Mesothelial cell of epicardium (in vitro differentiated cells): ENCODE data around the gene GCK. TPM values are rescaled to one million over a fixed set of nuclear protein-coding genes. Genes with fewer than 3 reads are reported as not detected.

Experiments
- DNase-seq, 2 experiments: peaks; one replicate each; pipeline ENCODE4 v3.0.0; 2021; ENCODE audit warnings: low spot score in 2 of 2; ENCODE audit not compliant: unreplicated experiment in 2 of 2
- H3K27ac Mint-ChIP-seq: 2 replicates; pipeline ENCODE4 v1.8.0; 2021; ENCODE audit warnings: mixed read lengths
- H3K27me3 Mint-ChIP-seq: 2 replicates; pipeline ENCODE4 v1.8.0; 2021; ENCODE audit warnings: low read depth, mixed read lengths
- H3K36me3 Mint-ChIP-seq: 2 replicates; pipeline ENCODE4 v1.8.0; 2021; ENCODE audit warnings: mixed read lengths
- H3K4me1 Mint-ChIP-seq: 2 replicates; pipeline ENCODE4 v1.8.0; 2021; ENCODE audit warnings: mixed read lengths
- H3K4me3 Mint-ChIP-seq: 2 replicates; pipeline ENCODE4 v1.8.0; 2021; ENCODE audit warnings: mild to moderate bottlenecking, moderate library complexity, mixed read lengths
- H3K9me3 Mint-ChIP-seq: 2 replicates; pipeline ENCODE4 v1.8.0; 2021; ENCODE audit warnings: mixed read lengths
- total RNA-seq: library from RNA; stranded (reverse); gene quantifications from 3 replicates; pipeline ENCODE4 v1.2.1, GENCODE V29; 2021
- TF ChIP-seq, protein P1 (sequence below): fragments of 200-600 bp; sonication (generic); IDR thresholded peaks from one replicate; pipeline ENCODE4 v1.5.0; 2021; ENCODE audit warnings: antibody characterized with exemption; ENCODE audit not compliant: unreplicated experiment

The GCK gene
- total RNA-seq, 1 donor from 2014 or later: 1.5 TPM

DNA sequence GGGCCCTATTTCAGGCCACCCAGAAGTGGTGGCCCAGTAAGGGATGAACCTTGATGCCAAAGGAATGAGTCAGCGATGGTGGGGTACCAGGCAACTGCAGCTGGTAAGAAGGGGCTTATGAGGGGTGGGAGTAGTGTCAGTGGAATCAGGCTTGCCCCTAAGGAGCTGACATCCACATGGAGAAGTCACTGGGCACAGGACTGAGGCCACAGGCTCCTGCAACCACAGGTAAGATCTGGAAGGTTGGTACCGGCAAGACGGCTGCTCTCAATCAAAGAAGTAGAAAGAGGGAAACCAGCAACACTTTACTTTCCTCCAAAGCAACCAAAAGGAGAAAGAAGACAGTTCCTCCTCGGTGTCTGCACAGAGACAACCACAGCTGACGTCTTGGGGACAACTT, 2.5 kb downstream of the GCK start:
- no peak for DNase-seq
- Mint-ChIP-seq H3K36me3 (no peaks in the 10 kb centered on the region), H3K9me3 (peaks cover 11% of the 10 kb centered on the region), H3K27me3 (peaks cover 25% of the 10 kb centered on the region), H3K4me3 (no peak overlapping the region), H3K27ac (no peak overlapping the region), H3K4me1 (no peaks in the 10 kb centered on the region)
- TF ChIP-seq, protein P1, sequence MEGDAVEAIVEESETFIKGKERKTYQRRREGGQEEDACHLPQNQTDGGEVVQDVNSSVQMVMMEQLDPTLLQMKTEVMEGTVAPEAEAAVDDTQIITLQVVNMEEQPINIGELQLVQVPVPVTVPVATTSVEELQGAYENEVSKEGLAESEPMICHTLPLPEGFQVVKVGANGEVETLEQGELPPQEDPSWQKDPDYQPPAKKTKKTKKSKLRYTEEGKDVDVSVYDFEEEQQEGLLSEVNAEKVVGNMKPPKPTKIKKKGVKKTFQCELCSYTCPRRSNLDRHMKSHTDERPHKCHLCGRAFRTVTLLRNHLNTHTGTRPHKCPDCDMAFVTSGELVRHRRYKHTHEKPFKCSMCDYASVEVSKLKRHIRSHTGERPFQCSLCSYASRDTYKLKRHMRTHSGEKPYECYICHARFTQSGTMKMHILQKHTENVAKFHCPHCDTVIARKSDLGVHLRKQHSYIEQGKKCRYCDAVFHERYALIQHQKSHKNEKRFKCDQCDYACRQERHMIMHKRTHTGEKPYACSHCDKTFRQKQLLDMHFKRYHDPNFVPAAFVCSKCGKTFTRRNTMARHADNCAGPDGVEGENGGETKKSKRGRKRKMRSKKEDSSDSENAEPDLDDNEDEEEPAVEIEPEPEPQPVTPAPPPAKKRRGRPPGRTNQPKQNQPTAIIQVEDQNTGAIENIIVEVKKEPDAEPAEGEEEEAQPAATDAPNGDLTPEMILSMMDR: no peak

DNA sequence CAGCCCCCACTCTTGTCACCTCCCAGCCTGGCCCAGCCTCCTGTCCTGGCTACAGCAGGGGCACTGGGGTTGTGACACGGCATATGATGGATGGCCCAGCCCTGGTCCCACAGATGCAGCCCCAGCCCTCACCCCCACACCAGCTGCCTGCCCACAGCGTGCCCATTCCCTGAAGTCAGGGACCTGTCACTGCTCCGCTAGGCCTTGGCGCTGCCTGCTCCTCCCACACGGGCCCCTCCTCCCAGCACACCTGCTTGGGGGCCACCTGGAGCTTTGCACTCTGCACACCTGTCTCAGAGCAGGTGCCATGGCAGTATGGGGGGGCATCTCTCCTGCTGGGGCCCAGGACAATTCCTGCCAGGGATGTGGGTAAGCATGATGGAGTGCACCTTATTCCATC, 3.5 kb downstream of the GCK start:
- Mint-ChIP-seq H3K9me3 (peaks cover 11% of the 10 kb centered on the region), H3K4me3 (no peak overlapping the region), H3K27ac (no peak overlapping the region), H3K27me3 (peaks cover 17% of the 10 kb centered on the region), H3K36me3 (no peaks in the 10 kb centered on the region), H3K4me1 (no peaks in the 10 kb centered on the region)
- DNase-seq: no peak
- TF ChIP-seq, protein P1: no peak

GRCh38 chr7:44184873-44185446, 4.3 kb downstream of the GCK start:
- DNase-seq: no peak
- H3K4me3 Mint-ChIP-seq: no peak overlapping the region
- no peaks in the 10 kb centered on the region for H3K4me1 Mint-ChIP-seq
- H3K27ac Mint-ChIP-seq: no peak overlapping the region
- H3K9me3 Mint-ChIP-seq: peaks cover 11% of the 10 kb centered on the region
- H3K36me3 Mint-ChIP-seq: no peaks in the 10 kb centered on the region
- TF ChIP-seq, protein P1: no peak
- peaks cover 12% of the 10 kb centered on the region for H3K27me3 Mint-ChIP-seq

- Mint-ChIP-seq H3K36me3 (no peaks in the 10 kb centered on the region), H3K27me3 (peaks cover 12% of the 10 kb centered on the region), H3K4me1 (no peaks in the 10 kb centered on the region), H3K9me3 (peaks cover 11% of the 10 kb centered on the region), H3K4me3 (no peak overlapping the region), H3K27ac (no peak overlapping the region)
- DNase-seq: no peak
- TF ChIP-seq, protein P1: no peak
Observed at GRCh38 chr7:44184206-44184872, 4.9 kb downstream of the GCK start.

DNA sequence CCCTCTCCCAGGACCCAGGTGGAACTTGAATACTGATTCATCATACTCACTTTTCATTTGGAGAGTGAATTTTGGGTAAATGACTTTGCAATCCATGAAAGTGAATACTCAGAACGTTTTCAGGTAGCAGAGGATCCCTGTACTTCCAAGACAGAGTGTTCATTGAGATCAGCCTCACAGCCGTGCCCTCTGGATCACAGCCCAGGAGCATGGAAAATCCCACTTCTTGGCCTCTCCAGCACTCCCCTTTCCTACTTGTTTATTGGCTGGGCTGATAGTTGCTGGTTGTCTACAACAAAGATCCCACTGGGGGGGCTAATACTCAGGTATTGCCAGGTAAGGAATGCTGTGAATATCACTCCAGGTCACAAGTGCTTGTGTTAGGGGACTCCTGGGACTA, 5.9 kb downstream of the GCK start:
- TF ChIP-seq, protein P1: no peak
- H3K4me3 Mint-ChIP-seq: no peak overlapping the region
- H3K4me1 Mint-ChIP-seq: no peaks in the 10 kb centered on the region
- peaks cover 16% of the 10 kb centered on the region for H3K27me3 Mint-ChIP-seq
- no peak for DNase-seq
- H3K27ac Mint-ChIP-seq: no peak overlapping the region
- no peaks in the 10 kb centered on the region for H3K36me3 Mint-ChIP-seq
- peaks cover 11% of the 10 kb centered on the region for H3K9me3 Mint-ChIP-seq
